ENCODE results near the gene BTG3.

Gene BTG3

GRCh38 chr21:17570786-17571185 lies 41.9 kb downstream of the BTG3 start:
- Mint-ChIP-seq H3K27me3 (peaks cover 9% of the 10 kb centered on the region), H3K27ac (no peak overlapping the region), H3K4me1 (no peaks in the 10 kb centered on the region), H3K4me3 (no peak overlapping the region), H3K36me3 (no peaks in the 10 kb centered on the region), H3K9me3 (no peaks in the 10 kb centered on the region)
- no peak for ATAC-seq

- H3K4me3 Mint-ChIP-seq = no peak overlapping the region
- no peaks in the 10 kb centered on the region for H3K27me3 Mint-ChIP-seq
- H3K27ac Mint-ChIP-seq = no peak overlapping the region
- no peaks in the 10 kb centered on the region for H3K4me1 Mint-ChIP-seq
- no peak for ATAC-seq
- no peaks in the 10 kb centered on the region for H3K9me3 Mint-ChIP-seq
- no peaks in the 10 kb centered on the region for H3K36me3 Mint-ChIP-seq
Observed at GRCh38 chr21:17560377-17561025, 52.2 kb downstream of the BTG3 start.

DNA sequence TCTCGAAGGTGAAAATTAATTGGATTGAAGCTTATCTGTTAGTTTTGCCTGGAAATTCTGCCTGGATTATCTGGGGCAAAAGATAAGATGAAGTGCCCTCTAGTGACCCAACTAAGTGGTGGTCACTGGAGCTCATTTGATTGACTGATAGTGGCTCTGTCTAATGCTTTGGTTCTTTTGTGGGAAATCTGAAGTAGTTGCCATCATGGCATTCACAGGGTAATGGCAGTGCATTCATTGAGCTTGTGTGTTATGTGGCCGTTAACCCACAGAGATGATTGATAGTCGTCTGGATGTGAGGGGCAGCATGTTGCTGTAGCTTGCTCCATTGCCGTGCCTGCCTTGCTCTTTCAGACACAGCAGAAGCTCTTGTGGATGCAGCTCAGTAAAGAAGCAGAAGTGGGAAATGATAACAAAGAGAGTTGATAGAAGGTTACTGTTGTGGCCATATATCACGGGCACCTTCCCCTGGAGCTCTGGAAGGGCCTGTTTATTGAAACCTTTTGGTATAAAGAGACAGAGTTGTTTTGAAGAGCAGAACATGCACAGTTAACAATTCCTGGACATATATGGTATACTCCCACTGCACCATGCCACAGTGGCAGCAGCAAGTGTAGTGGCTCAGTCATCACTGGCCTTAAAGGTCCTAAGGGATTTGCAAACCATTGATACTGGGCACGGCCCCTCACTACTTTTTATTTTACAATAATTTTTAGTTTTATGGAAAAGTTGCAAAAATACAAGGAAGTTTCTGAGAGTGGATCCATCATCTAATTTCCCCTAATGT lies 57.8 kb downstream of the BTG3 start:
- Mint-ChIP-seq H3K27me3 (no peaks in the 10 kb centered on the region), H3K4me1 (no peaks in the 10 kb centered on the region)
- ATAC-seq = peak; percentile 6

DNA sequence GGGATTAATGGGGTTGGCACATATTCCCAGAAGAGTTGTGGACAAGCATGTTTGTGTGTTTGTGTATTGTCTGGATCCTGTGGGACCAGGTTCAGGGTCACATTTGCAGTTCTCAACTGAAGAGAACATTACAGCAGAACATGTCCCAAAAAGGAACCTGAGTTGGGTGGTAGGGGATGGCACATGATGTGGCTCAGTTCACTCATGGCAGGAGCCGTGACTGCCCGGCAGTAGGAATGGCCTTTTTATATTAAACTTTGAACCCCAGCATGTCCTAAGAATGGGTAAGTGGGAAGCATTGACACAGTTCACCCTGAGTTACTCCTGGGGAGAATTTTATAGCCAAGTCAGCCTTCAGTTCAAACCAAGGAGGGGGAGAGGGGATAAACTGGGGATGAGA lies 58.6 kb downstream of the BTG3 start:
- Mint-ChIP-seq H3K9me3 (no peaks in the 10 kb centered on the region), H3K4me3 (no peak overlapping the region), H3K27ac (no peak overlapping the region), H3K4me1 (no peaks in the 10 kb centered on the region), H3K27me3 (no peaks in the 10 kb centered on the region), H3K36me3 (no peaks in the 10 kb centered on the region)
- no peak for ATAC-seq

More for the DNA sequence above, 57.8 kb downstream of the BTG3 start:
- H3K27ac Mint-ChIP-seq = no peak overlapping the region
- no peak overlapping the region for H3K4me3 Mint-ChIP-seq
- H3K9me3 Mint-ChIP-seq = no peaks in the 10 kb centered on the region
- no peaks in the 10 kb centered on the region for H3K36me3 Mint-ChIP-seq

DNA sequence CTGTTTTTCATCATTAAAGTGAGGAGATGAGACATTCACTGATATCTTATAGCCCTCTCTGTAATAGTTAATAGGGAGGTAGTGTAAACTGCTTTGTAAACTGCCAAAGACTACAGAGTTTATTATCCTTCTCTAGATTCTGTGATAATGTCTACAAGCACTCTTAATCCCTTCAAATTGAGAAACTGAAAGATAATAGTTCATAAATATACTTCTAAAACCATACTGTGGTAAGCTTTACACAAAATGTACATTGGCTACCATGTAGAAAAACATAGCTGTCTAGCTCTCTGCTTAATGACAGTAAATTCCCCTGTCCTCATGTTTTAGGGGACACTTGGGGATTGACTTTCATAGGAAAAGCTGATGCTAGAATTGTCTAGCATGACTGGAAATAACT lies 60.3 kb downstream of the BTG3 start:
- H3K27me3 Mint-ChIP-seq = no peaks in the 10 kb centered on the region
- H3K9me3 Mint-ChIP-seq = no peaks in the 10 kb centered on the region
- no peaks in the 10 kb centered on the region for H3K4me1 Mint-ChIP-seq
- H3K4me3 Mint-ChIP-seq = no peak overlapping the region
- no peak overlapping the region for H3K27ac Mint-ChIP-seq
- no peaks in the 10 kb centered on the region for H3K36me3 Mint-ChIP-seq
- ATAC-seq = no peak

DNA sequence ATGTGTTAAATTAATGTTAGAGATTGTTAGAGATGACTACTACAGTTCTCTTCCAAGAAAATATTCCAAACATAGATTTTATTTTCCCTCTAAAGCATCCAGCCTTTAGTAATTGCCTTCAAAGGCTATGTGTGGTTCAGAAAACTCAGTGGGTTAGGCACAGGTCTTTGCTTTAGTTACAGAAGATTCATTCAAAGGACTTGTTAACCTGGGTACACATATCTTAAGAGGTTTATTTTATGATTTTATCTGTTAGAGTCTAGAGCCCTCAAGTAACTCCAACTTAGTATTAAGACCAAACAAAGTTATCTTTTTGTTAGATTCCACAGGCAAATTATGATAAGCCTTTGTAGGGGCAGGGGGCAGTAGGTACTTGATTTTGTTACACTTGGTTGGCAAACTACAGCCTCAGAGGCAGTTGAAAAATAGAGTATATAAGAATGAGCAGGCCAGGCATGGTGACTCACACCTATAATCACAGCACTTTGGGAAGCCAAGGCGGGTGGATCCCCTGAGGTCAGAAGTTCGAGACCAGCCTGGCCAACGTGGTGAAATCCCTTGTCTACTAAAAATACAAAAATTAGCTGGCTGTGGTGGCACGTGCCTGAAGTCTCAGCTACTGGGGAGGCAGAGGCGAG lies 61.9 kb downstream of the BTG3 start:
- no peaks in the 10 kb centered on the region for H3K27me3 Mint-ChIP-seq
- H3K9me3 Mint-ChIP-seq = no peaks in the 10 kb centered on the region
- H3K4me3 Mint-ChIP-seq = no peak overlapping the region
- H3K4me1 Mint-ChIP-seq = no peaks in the 10 kb centered on the region
- no peak for ATAC-seq
- H3K27ac Mint-ChIP-seq = no peak overlapping the region
- H3K36me3 Mint-ChIP-seq = no peaks in the 10 kb centered on the region

GRCh38 chr21:17548262-17548661 lies 64.4 kb downstream of the BTG3 start:
- H3K36me3 Mint-ChIP-seq = no peaks in the 10 kb centered on the region
- no peaks in the 10 kb centered on the region for H3K9me3 Mint-ChIP-seq
- no peaks in the 10 kb centered on the region for H3K4me1 Mint-ChIP-seq
- H3K27me3 Mint-ChIP-seq = no peaks in the 10 kb centered on the region
- no peak overlapping the region for H3K4me3 Mint-ChIP-seq
- ATAC-seq = no peak
- H3K27ac Mint-ChIP-seq = no peak overlapping the region

DNA sequence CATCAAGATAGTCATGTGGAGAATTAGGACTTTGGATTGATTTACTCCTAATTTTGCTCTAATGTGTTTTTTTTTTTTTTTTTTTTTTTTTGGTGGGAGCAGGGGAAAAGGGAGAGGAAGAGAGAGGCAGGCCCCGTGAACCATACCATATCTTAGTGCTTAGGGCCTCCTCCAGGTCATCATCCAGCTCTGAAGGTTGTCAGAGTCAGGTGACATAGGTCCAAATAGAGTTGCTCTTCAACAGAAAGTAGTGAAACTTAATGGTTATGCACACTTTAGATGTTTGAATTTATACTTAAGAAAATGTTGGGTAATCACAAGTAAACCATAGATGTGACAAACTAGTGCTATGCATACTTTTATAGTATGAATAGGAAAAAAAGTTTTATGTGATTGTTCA lies 67.7 kb downstream of the BTG3 start:
- Mint-ChIP-seq H3K27ac (no peak overlapping the region), H3K4me3 (no peak overlapping the region), H3K4me1 (no peaks in the 10 kb centered on the region), H3K36me3 (no peaks in the 10 kb centered on the region), H3K9me3 (no peaks in the 10 kb centered on the region), H3K27me3 (peaks cover 9% of the 10 kb centered on the region)
- no peak for ATAC-seq
